ENCODE results near the gene ACSF2. TPM values are rescaled to one million over a fixed set of nuclear protein-coding genes. Genes with fewer than 3 reads are reported as not detected.
"Not testable (repeated sequence)": the region's sequence is repeated elsewhere in the genome, so short reads cannot be mapped to it uniquely, and the experiment has no call there.

Gene ACSF2
- total RNA-seq, 1 donor from 2014 or later, result 8.8 TPM

DNA sequence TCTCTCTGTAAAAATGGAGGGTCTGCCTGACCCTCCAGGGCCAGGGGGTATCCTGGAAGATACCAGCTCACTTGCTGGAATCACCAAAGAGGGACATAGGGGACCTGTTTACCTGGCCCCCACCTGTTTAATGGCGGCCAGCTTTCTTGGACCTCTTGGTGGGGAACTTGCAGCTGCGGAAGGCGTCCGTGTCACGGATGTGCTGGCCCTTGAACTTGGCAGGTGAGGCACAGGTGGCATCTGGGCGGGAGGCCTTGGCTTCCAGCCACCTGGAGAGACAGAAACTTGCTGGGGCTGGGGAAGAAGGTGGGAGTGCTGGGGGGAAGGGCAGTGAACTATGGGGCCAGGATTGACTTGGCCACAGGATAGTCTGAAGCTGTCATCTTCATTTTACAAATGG, 39.2 kb downstream of the ACSF2 start:
- peaks cover 1% of the 10 kb centered on the region for H3K36me3 Mint-ChIP-seq (ENCODE audit: low read depth)
- intact Hi-C loops (cut with micrococcal nuclease), result no loop called here
- no peaks in the 10 kb centered on the region for H3K4me1 Mint-ChIP-seq (ENCODE audit: low read depth)
- H3K4me3 Mint-ChIP-seq, result no peak overlapping the region
- no peaks in the 10 kb centered on the region for H3K9me3 Mint-ChIP-seq
- peaks cover 23% of the 10 kb centered on the region for H3K27me3 Mint-ChIP-seq (ENCODE audit: insufficient read depth)
- DNase-seq (ENCODE audit: low spot score), result no peak
- H3K27ac Mint-ChIP-seq, result no peak overlapping the region

DNA sequence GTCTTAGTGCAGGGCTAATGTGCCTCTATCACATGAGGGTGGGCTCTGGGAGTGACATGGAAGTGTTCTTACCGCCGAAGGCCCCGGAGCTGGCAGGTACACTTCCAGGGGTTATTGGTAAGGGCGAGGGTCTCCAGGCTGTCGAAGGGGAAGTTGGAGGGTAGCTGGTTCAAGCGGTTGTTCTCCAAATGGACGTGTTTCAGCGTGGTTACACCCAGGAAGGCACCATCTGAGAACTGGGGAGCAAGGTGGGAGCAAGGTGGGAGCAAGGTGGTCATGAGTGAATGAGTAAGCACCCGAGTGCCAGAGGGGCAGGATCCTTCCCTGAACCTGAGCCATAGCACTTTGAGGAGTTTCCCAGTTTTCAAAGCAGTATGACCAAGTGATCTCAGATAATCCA, 39.6 kb downstream of the ACSF2 start:
- Mint-ChIP-seq H3K9me3 (no peaks in the 10 kb centered on the region), H3K27ac (no peak overlapping the region), H3K4me3 (no peak overlapping the region), H3K27me3 (ENCODE audit: insufficient read depth) (peaks cover 25% of the 10 kb centered on the region), H3K4me1 (ENCODE audit: low read depth) (no peaks in the 10 kb centered on the region), H3K36me3 (ENCODE audit: low read depth) (peaks cover 1% of the 10 kb centered on the region)
- no peak for DNase-seq (ENCODE audit: low spot score)
- intact Hi-C loops (cut with micrococcal nuclease), result no loop called here

DNA sequence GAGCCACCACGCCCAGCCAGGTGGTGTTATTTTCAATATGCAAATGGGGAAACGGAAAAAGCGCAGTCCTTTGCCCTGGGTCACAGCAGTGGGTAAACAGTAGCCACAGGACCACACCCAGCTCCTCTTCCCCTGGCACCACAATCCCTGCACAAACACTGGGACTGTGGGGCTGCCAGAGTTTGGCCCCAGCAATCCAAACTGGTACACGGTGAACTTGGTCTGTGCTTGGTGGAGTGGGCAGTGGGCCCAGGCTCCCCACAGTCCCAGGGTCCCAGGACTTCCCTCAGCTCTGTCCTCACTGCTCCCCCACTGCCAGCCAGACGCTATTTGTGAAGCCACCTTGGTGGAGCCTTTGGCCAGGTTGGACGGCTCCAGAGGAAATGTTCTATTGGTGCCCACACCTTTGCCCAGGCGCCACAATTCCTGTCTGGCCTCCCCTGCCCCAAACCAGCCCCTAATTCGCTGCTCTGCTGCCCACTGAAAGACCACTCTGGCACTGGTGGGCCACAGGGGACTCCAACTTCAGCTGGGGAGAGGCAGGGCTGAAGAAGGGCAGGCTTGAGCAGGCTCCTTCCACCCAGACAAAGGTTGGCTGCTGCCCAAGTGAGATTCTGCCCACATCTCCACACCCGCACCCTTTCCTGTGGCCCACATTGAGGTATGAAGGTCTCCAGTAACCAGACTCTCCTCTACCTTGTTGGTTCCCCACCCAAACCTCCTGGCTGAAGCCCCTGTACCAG, 40.5 kb downstream of the ACSF2 start:
- no peak for DNase-seq (ENCODE audit: low spot score)
- intact Hi-C loops (cut with micrococcal nuclease), result no loop called here
- Mint-ChIP-seq H3K36me3 (ENCODE audit: low read depth) (peaks cover 1% of the 10 kb centered on the region), H3K4me3 (no peak overlapping the region), H3K4me1 (ENCODE audit: low read depth) (no peaks in the 10 kb centered on the region), H3K9me3 (no peaks in the 10 kb centered on the region), H3K27me3 (ENCODE audit: insufficient read depth) (peaks cover 29% of the 10 kb centered on the region), H3K27ac (no peak overlapping the region)

DNA sequence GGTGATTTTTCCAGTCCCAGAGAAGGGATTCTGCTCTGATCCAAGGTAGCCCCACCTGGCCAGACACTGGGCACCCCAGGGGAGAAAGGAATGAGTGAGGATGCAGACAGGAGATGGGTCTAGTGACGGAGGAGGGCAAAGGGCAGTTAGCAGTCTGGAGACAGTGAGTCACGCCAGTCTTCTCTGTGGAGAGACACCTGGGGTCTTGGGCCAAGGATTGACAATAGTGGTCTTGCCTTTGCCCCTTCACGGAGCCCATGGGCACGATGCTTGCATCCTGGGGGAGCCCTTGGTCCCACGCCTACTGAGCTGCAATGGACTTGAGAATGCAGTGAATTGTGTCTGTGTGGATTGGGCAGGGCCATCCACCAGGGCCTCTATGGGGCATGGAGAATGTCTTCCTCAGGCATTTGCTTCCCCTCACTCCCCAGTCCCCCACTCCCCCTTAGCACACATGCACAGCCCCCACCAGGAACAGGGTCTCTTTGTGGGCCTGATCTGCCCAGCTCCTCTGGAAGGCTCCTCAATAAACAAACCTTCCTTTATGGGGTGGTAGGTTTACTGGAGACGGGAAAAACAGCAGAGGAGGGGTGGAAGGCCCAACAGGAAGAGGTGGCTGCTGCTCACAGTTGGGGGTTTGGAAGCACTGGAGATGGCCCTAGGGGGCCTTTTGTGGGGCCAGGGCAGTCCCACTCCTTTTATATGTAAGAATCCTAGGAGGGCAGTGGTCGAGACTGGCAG, 41.3 kb downstream of the ACSF2 start:
- no peaks in the 10 kb centered on the region for H3K9me3 Mint-ChIP-seq
- H3K36me3 Mint-ChIP-seq (ENCODE audit: low read depth), result no peaks in the 10 kb centered on the region
- H3K27me3 Mint-ChIP-seq (ENCODE audit: insufficient read depth), result peaks cover 29% of the 10 kb centered on the region
- no peak overlapping the region for H3K27ac Mint-ChIP-seq
- intact Hi-C loops (cut with micrococcal nuclease), result no loop called here
- no peaks in the 10 kb centered on the region for H3K4me1 Mint-ChIP-seq (ENCODE audit: low read depth)
- no peak for DNase-seq (ENCODE audit: low spot score)
- no peak overlapping the region for H3K4me3 Mint-ChIP-seq

DNA sequence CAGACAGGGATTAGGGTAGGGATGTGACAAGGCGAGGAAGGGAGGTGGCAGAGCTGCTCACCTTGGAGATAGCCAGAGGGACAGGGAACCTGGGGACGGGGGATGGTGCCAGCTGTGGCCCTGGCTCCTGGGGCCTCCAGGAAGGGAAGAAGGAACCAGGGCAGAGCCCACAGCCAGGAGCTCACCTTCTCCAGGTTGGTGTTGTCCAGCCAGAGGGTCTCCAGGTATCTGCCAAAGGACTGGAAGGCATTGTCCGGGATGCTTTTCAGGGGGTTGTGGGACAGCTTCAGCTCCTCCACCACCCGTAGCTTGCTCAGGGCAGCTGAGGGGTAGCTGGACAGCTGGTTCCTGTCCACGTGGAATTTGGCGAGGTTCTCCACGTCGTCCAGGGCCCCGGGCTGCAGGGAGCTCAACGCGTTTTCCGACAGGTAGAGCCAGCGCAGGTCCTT, 41.9 kb downstream of the ACSF2 start:
- H3K36me3 Mint-ChIP-seq (ENCODE audit: low read depth), result no peaks in the 10 kb centered on the region
- no peaks in the 10 kb centered on the region for H3K4me1 Mint-ChIP-seq (ENCODE audit: low read depth)
- no peak for DNase-seq (ENCODE audit: low spot score)
- no peak overlapping the region for H3K4me3 Mint-ChIP-seq
- peaks cover 29% of the 10 kb centered on the region for H3K27me3 Mint-ChIP-seq (ENCODE audit: insufficient read depth)
- intact Hi-C loops (cut with micrococcal nuclease), result no loop called here
- no peaks in the 10 kb centered on the region for H3K9me3 Mint-ChIP-seq
- no peak overlapping the region for H3K27ac Mint-ChIP-seq

DNA sequence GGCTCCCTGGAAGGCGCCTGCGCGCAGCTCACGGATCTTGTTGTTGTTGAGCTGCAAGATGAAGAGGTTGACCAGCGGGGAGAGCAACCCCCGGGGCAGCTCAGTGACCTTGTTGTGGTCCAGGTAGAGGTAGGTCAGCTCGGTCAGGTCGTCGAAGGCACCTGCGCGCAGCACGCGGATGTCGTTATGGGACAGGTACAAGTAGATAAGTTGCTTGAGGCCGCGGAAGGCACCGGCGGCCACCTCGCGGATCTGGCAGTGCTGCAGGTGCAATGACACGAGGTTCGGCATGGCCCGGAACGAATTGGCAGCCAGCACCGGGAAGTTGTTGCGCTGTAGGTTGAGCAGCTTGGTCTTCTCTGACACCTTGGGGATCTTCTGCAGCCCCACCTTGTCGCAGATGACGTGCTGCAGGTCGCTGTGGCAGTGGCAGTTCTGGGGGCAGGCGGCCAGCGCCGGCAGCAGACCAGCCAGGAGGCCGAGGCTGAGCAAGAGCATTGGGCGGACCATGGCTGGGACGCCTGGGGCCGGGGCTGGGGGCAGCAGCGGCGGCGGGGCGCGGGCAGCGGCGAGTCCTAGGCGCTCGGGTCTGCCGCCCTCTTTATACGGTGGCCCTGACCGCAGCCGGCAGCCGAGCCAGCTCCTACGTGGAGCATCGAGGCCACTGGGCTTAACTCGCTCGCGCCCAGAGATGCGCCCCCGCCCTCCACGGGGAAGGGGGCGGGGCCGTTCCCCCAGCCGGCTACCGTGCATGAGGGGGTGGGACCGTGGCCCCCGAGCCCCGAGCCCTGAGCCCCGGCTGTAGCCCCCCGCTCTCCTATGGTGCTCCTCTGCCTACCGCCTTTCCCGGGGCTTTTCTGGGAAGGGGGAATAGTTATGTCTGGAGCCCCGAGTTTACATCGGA, 42.5 kb downstream of the ACSF2 start, which contains the start of gene CHAD:
Gene CHAD, minus strand, starts transcription at position 577 of the 904 bp plus-strand sequence. Its CDS starts 67 bp downstream, at position 510.
- DNase-seq (ENCODE audit: low spot score), result no peak
- Mint-ChIP-seq H3K9me3 (no peaks in the 10 kb centered on the region), H3K27ac (no peak within 1 kb of the TSS), H3K36me3 (ENCODE audit: low read depth) (no peaks in the 10 kb centered on the region), H3K4me1 (ENCODE audit: low read depth) (no peaks in the 10 kb centered on the region), H3K27me3 (ENCODE audit: insufficient read depth) (peaks cover 29% of the 10 kb centered on the region), H3K4me3 (no peak within 1 kb of the TSS)
- intact Hi-C loops (cut with micrococcal nuclease), result no loop called here

DNA sequence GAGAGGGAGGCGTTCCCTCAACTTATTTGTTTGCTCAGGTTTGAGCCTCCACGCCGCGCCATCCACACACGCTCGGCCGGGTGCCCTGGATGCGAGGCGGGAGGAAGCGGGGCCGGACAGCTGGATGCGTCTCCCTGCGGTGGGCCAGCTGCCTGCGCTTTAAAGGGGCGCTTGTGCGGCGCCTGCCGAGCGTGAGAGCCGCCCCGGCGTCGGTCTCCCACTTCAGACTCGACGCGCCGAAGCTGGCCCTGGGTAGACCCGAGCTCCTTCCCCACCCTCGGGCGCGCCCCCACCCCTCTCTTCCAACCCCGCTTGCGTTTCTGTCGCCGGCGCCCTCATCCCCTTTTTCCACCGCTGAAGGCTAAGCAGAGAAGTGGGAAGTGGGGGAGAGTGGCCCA, 43.2 kb downstream of the ACSF2 start:
- no peaks in the 10 kb centered on the region for H3K9me3 Mint-ChIP-seq
- DNase-seq (ENCODE audit: low spot score), result no peak
- H3K27me3 Mint-ChIP-seq (ENCODE audit: insufficient read depth), result peaks cover 29% of the 10 kb centered on the region
- H3K36me3 Mint-ChIP-seq (ENCODE audit: low read depth), result no peaks in the 10 kb centered on the region
- intact Hi-C loops (cut with micrococcal nuclease), result no loop called here
- no peak overlapping the region for H3K27ac Mint-ChIP-seq
- H3K4me3 Mint-ChIP-seq, result no peak overlapping the region
- H3K4me1 Mint-ChIP-seq (ENCODE audit: low read depth), result no peaks in the 10 kb centered on the region

DNA sequence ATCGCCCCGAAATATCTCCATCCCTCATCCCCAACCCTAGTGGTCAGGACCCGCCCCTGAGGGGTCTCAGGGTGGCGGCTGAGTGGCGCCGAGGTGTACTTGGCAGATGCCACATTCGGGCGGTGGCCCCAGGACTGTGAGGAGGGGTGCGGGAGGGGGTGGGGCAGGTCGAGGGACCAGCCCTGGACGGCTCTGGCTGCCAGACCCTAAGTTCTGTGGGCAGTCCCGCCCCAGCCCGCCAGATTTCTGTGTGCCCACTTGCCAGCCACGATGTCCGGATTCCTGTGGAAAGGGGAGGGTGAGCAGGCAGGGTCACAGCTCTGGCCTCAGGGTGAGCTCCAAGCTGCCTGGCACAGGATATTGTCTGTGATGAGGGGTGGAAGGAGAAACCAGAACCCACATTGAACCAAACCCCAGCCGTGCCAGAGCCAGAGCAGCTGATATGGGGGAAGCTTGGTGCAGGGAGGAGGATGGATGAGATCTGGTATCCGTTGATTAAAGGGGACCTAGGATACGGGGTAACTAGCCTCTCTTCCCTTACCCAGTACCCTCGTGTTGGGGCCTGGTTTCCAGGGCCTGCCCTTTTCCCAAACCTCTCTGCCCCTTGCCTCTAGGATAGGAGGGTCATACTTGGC, 43.8 kb downstream of the ACSF2 start:
- no peaks in the 10 kb centered on the region for H3K4me1 Mint-ChIP-seq (ENCODE audit: low read depth)
- H3K27ac Mint-ChIP-seq, result no peak overlapping the region
- intact Hi-C loops (cut with micrococcal nuclease), result no loop called here
- DNase-seq (ENCODE audit: low spot score), result no peak
- H3K27me3 Mint-ChIP-seq (ENCODE audit: insufficient read depth), result peaks cover 28% of the 10 kb centered on the region
- no peak overlapping the region for H3K4me3 Mint-ChIP-seq
- H3K36me3 Mint-ChIP-seq (ENCODE audit: low read depth), result no peaks in the 10 kb centered on the region
- H3K9me3 Mint-ChIP-seq, result no peaks in the 10 kb centered on the region

DNA sequence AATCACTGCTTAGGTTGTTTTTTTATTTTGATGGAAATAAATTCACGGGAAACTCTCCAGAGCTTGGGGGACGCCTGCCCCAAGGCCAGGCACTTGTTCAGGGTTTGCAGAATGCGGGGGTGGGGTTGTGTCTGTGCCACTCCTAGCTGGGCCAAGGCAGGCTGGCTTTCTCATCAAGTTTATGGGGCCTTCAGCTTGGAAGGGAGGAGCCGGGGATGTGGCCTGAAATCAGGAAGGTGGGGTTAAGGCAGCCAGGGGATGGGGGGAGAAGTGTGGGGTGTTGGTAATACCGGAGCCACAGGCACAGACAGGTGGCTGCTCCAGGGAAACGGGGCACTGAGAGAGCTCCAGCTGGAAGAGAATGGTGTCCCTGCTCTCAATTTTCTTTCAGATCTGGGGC, 44.4 kb downstream of the ACSF2 start:
- Mint-ChIP-seq H3K4me3 (no peak overlapping the region), H3K9me3 (no peaks in the 10 kb centered on the region), H3K27ac (no peak overlapping the region), H3K27me3 (ENCODE audit: insufficient read depth) (peaks cover 25% of the 10 kb centered on the region), H3K4me1 (ENCODE audit: low read depth) (no peaks in the 10 kb centered on the region), H3K36me3 (ENCODE audit: low read depth) (no peaks in the 10 kb centered on the region)
- no peak for DNase-seq (ENCODE audit: low spot score)
- intact Hi-C loops (cut with micrococcal nuclease), result no loop called here

DNA sequence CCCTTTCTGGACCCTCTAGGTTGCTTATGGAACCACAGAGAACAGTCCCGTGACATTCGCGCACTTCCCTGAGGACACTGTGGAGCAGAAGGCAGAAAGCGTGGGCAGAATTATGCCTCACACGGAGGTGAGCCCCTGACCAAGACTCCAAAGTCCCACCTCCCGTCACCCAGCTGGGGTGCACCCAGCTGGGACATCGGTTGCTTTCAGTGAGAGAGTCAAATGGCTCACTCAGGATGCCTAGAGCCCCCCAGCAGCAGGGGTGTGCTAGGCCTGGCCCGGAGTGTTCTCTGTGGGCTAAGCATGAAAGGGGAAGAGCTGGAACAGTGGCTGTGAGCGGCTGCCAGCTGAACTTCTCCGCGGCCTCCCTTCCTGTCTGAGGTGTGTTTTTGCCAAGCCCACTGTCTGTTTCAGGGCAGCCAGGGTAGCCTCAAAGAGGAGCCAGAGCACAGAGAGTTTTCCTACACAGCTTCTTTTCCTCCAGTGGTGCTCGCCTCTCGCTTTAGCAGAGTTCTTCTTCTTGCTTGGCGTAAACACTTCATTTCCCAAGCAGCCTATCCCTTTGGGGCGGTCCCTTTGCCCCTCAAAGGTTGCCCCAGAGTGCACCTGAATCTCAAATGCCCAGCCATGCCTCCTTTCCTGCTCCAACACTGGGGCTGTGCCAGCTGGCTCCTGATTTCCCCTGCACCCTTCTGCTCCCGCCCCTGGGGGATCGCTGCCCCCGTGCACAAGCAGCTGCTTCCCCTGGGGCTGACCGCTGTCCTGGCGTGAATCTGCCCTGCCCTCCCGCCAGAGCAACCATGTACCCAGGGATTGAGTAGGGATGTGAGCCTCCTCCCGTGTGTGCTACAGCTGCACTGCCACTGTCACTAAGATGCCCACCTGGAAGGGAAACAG, 45.2 kb downstream of the ACSF2 start:
- Mint-ChIP-seq H3K9me3 (no peaks in the 10 kb centered on the region), H3K27me3 (ENCODE audit: insufficient read depth) (peaks cover 28% of the 10 kb centered on the region), H3K4me1 (ENCODE audit: low read depth) (no peaks in the 10 kb centered on the region), H3K4me3 (no peak overlapping the region), H3K36me3 (ENCODE audit: low read depth) (no peaks in the 10 kb centered on the region), H3K27ac (no peak overlapping the region)
- DNase-seq (ENCODE audit: low spot score), result no peak
- intact Hi-C loops (cut with micrococcal nuclease), result no loop called here

DNA sequence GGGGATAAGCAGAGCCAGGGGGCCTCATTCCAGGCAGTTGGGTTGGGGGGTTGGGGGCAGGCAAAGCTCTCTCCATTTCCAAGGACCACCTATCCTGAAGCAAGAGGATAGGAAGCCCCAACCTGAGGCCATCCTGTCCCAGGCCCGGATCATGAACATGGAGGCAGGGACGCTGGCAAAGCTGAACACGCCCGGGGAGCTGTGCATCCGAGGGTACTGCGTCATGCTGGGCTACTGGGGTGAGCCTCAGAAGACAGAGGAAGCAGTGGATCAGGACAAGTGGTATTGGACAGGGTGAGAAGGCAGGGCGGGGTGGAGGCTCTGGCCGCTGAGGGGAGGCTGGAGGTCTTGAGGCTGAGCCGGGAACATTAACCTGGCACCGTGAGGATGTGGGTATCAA, 46.3 kb downstream of the ACSF2 start:
- no peaks in the 10 kb centered on the region for H3K4me1 Mint-ChIP-seq (ENCODE audit: low read depth)
- peaks cover 26% of the 10 kb centered on the region for H3K27me3 Mint-ChIP-seq (ENCODE audit: insufficient read depth)
- no peak overlapping the region for H3K4me3 Mint-ChIP-seq
- no peak overlapping the region for H3K27ac Mint-ChIP-seq
- no peak for DNase-seq (ENCODE audit: low spot score)
- H3K36me3 Mint-ChIP-seq (ENCODE audit: low read depth), result no peaks in the 10 kb centered on the region
- no peaks in the 10 kb centered on the region for H3K9me3 Mint-ChIP-seq
- intact Hi-C loops (cut with micrococcal nuclease), result no loop called here

DNA sequence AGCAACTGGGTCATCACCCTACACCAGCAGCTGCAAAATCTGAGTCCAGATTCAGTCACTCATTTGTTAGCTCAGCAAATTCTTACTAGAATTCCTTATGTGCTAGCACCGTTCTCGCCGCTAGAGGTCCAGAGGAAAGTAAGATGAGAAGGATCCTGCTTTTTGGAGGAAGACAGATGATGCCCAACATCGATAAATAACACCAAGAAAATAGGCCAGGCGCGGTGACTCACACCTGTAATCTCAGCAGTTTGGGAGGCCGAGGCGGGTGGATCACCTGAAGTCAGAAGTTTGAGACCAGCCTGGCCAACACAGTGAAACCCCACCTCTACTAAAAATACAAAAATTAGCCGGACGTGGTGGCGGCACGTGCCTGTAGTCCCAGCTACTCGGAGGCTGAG, 46.7 kb downstream of the ACSF2 start:
- H3K4me3 Mint-ChIP-seq; intact Hi-C loops (cut with micrococcal nuclease); H3K4me1 Mint-ChIP-seq (ENCODE audit: low read depth); H3K27ac Mint-ChIP-seq; H3K36me3 Mint-ChIP-seq (ENCODE audit: low read depth); H3K9me3 Mint-ChIP-seq; DNase-seq (ENCODE audit: low spot score): not testable (repeated sequence)
- H3K27me3 Mint-ChIP-seq (ENCODE audit: insufficient read depth), result peaks cover 22% of the 10 kb centered on the region
